GM21367 (cell line): ENCODE results near the gene DEFB124.
"Not testable (repeated sequence)": the region's sequence is repeated elsewhere in the genome, so short reads cannot be mapped to it uniquely, and the experiment has no call there.

Source experiments
- ATAC-seq: cut with Tn5 transposase; IDR thresholded peaks from one replicate; pipeline ENCODE4 v1.9.1; 2021; ENCODE audit not compliant: unreplicated experiment

The DEFB124 gene

GRCh38 chr20:31489152-31489551 is 14.2 kb upstream of the DEFB124 start:
- ATAC-seq = no peak

DNA sequence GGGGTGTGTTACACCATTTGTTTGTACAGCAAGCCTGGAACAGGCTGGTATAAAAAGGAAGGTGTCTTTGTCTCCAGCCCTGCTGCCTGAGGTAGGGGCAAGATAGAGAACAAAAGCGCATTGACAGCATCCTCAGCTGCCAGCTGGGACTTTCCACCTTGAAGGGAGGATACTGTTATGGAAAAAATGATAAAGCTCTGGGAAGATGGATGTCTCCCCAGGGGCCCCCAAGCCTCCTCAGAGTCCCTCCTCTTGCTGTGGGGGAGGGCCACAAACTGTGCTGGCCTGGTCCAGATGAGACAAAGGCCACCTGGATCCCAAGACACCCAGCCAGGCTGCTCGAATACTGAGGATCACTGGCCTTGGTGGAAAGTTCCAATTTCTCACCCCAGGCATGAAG is 13.2 kb upstream of the DEFB124 start:
- ATAC-seq = no peak

DNA sequence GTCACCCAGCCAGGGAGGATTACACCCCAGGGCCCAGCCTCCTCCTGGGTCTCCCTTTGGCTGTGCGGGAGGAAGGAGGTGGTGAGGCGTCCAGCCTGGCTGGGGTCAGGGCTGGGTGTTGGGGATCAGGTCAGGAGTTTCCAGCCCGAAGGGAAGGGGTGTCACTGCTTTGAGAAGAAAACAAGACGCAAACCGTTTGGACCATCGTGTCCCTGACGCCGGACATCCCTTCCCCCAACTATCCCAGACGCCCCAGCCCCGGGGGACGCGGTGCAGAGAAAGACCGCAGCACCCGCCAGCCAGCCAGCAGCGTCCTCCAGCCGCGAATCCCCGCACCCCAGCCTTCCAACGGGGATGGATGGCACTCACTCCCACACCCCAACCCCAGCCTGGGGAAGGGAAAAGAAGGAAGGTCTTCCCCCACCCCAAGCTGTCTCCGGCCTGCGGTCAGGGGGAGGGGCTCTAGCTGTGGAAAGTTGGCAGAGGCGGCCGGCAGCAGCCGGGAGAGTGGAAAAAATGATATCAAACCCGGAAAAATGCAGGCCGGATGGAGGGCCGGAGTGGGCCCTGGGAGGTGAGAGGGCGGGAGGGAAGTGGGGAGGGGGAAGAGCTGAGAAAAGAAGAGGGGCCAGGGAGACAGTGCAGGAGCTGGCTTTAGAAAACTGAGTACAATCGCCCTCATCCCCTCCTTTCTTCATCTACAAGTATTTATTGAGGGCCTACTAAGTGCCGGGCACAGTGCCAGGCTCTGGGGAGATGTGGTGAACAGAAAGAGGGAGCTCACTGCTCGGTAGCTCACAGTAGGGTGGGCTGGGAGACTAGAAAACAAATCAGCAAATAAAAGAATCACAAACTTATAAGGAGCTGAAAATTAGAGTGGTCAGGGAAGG is 10.8 kb upstream of the DEFB124 start:
- no peak for ATAC-seq

GRCh38 chr20:31484001-31484400 is 9.1 kb upstream of the DEFB124 start:
- ATAC-seq = no peak

- no peak for ATAC-seq
Observed at GRCh38 chr20:31476643-31477215, 1.8 kb upstream of the DEFB124 start.

DNA sequence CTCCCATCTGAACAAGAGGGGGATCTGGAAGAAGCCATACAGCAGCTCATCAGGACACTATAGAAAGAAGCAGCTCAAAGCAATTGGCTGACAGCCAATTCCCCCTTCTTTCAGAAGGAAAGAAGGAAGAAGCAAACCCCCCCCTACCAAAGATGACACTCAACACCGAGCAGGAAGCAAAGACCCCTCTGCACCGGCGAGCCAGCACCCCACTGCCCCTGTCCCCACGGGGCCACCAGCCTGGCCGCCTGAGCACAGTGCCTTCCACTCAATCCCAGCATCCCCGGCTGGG is 1.3 kb upstream of the DEFB124 start:
- ATAC-seq = no peak

DNA sequence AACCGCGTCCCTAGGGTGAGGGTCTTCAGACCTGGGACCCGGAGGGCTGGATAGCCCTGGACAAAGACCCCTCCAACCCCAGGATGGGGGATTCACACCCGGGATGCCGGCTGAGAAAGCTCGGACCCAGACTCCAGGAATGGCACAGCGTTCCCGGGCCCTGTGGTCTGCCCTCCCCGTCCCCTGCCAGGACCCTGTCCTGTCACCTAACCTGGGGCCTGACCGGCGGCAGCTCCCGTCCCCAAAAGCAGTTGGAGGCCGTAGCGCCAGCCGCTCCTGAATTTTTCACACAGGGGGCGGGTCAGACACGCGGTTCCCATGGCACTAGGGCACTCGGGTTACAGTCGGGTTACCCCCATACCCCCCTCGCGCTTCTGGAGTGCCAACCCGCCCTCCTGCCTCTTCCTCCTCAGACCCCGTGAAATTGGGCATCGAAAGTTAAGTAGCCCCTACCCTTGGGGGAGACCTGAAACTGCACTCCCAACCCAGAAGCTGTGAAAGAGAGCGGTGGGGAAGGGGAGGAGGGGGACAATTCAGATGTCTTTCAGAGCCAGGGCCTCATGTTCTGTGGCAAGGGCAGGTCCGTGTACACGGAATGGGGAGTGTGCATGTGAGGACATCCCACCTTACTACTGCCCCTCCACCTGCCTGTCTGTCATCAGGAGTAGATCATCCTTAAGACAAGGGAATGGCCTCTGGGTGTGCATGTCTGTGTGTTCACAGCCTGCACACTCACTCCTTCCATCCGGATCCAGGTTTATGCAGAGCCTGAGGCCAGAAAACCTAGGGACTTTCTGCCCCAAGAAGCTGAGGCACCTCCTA is 756 bp upstream of the DEFB124 start:
- no peak for ATAC-seq

GRCh38 chr20:31474097-31474436 is 860 bp downstream of the DEFB124 start:
- peak; percentile 79 for ATAC-seq

- ATAC-seq = peak; percentile 38
Observed at GRCh38 chr20:31473331-31474096, 1.4 kb downstream of the DEFB124 start.

DNA sequence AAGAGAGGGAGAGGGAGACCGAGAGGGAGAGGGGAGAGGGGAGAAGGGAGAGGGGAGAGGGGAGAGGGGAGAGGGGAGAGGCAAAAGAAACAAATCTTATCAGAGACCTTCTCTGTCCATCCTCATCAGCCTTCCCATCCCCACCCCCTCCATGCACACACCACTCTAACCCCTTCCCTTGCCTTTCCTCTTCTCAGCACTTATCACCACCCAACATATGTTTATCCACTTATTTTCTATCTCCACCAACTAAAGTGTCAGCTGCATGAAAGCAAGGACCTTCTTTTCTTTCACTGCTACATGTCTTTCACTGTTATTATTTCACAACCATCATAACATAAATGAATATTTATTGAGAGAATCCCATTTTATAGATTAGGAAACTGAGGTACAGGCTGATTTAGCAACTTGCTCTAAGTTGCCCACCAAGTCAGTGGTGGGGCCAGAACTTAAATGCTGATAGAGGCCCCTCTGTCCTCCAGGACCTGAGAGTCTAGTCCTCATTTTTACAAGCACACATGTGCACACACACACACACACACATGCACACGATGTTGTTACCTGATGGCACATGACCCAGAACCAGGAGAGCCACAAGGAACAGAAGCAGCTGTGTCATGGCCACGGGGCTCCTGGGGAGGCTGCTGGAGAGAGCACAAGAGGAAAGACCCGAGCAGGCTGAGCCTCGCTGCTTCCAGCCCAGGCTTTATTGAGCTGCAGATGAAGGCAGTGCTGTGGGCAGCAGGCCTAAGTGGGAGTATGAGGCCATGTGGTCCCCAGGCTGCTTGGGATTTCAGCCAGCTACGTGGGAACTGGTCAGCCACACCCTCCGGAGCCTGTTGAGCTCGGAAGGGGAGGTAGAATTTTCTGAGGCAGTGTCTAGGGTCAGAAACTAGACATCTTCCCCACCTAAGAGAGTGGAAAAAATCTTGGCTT is 2.3 kb downstream of the DEFB124 start:
- no peak for ATAC-seq

DNA sequence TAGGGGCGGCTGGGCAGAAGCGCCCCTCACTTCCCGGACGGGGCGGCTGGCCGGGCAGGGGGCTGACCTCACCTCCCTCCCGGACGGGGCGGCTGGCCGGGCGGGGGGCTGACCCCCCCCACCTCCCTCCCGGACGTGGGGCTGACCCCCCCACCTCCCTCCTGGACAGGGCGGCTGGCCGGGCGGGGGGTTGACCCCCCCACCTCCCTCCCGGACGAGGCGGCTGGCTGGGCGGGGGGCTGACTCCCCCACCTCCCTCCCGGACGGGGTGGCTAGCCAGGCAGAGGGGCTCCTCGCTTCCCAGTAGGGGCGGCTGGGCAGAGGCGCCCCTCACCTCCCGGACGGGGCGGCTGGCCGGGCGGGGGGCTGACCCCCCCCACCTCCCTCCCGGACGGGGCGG is 4.0 kb downstream of the DEFB124 start:
- not testable (repeated sequence) for ATAC-seq

DNA sequence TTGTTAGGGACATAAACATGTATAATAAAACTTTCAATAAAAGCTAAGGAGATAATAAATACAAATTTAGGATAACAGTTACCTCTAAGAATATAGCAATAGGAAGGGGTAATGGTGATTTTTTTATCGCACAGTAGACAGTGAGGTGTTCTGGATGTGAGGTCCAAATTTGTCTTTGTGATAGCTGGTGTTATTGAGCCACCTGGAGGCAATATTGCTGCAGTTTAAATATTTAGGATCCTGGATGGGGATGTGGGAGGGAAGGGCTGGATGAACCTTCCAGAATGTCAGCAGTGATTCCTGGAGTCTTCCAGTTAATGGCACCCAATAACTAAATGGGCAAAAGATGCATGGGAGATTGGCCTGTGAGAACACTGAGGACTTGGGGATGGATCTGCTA is 20.6 kb downstream of the DEFB124 start:
- no peak for ATAC-seq

DNA sequence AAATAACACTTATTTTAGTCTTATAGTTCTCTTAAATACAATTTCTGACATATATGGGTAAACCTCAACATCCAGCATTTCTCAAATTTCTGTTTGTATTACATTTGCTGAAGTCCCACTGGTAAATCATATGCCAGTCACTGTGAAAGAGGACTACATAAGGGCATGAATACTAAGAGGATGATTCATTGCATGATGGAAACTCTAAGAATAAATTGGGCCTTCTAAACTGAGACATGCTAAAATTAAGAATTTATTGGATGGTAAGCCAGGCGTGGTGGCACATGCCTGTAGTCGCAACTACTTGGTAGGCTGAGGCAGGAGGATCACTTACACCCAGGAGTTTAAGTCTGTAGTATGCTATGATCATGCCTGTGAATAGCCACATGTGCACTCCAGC is 22.4 kb downstream of the DEFB124 start:
- no peak for ATAC-seq

- no peak for ATAC-seq
Observed at GRCh38 chr20:31449511-31450414, 25.2 kb downstream of the DEFB124 start.

DNA sequence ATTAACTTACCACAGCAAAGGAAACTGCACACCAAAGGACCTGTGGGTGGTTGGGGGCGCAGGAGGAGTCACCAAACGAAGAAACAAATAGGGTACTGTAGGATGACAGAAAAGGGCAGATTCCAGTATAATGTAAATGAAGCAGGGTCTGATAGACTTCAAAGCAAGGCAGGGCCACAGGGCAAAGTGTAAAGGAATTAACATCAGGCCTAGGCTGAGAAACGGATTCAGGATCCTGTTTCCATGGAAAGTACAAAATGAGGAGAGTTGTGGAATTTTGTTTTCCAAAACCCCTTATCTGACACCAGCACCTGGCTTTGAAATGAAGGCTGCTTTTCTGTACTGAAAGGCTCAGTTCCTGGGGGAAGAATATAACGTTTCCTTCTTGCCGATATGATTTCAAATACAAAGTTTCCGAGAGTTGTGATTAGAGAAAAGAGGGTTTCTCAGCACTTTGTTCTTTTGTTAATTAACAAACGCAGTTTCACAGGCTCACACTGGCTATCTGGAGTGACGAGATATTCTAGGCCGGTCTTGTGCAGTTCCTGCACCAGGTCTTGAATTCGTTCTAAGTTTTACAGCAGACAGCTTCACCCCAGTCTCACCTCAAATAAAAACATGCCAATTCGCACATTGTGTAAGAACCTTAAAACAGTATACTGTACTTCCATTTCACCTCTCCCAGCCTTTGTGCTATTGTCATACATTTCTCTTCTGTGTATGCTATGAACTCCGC is 28.7 kb downstream of the DEFB124 start:
- no peak for ATAC-seq

DNA sequence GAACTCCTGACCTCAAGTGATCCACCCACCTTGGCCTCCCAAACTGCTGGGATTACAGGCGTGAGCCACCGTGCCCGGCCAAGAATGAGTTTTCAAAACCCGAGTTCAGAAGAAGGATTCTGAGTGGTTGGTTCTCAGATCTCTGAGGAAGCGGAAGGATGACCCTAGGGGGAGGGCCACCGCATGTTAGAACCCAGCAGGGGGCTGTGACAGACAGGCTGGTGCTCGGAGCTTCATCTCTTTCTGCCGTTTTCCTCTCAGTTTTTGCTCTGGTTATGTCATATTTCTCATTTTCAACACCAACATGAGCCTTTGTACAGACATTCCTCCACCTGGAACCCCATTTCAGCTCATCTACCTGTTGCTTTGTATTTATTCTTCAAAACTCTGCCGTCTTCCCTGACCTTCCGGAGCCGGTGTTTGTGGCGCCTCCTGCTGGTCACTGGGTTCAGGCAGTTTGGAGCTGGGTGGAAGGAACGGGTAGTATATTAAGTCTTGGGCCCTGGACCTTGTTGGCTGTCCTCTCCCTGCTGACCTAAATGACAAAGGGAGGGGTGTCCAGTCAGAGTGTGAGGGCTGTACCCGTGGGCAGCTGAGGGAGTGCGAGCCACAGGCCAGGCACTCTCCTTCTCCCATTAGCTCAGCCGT is 34.8 kb downstream of the DEFB124 start, which contains the start of gene DEFB123:
Gene DEFB123, plus strand, starts transcription at position 621 of the 648 bp plus-strand sequence. CDS start 67 bp downstream, outside the sequence.
- no peak for ATAC-seq

GRCh38 chr20:31430568-31431115 is 44.3 kb downstream of the DEFB124 start:
- ATAC-seq = no peak

- not testable (repeated sequence) for ATAC-seq
Observed at GRCh38 chr20:31427576-31427975, 47.4 kb downstream of the DEFB124 start.
